K562 (cell line): ENCODE results near the gene SCIN. TPM values are rescaled to one million over a fixed set of nuclear protein-coding genes. Genes with fewer than 3 reads are reported as not detected.

Experiments
- ATAC-seq: fragments of 200-7000 bp; cut with Tn5 transposase; 3 replicates; pipeline ENCODE4 v1.9.1; 2020; ENCODE audit warnings: moderate library complexity
- BruUV-seq: library from RNA; stranded (reverse); fragments of 400-500 nt; replicated peaks from 2 replicates; lab custom pipeline; 2021; lab: Mats Ljungman, UMichigan
- CTCF ChIA-PET: fragments of 300-600 bp; formaldehyde crosslinking; extraction: SDS; loops from one replicate; lab custom pipeline; 2021; ENCODE audit warnings: low intra/inter-chr PET ratio; lab: Yijun Ruan, JAX
- POLR2A ChIA-PET: fragments of 300-600, 350-650 bp; sonication (Branson Sonifier 250); formaldehyde crosslinking; extraction: SDS; loops from one replicate; lab custom pipeline; 2021; ENCODE audit warnings: antibody characterized with exemption, inconsistent platforms; lab: Yijun Ruan, JAX
- DNase-seq, 4 experiments: peaks; one replicate each; pipeline versions ENCODE4 v3.0.0 to v3.0.0-alpha.2; 2011 to 2018; ENCODE audit warnings: low spot score in 3 of 4, mixed read lengths in 3 of 4; ENCODE audit errors: extremely low read depth in 1 of 4
- FAIRE-seq: peaks from 2 replicates; lab custom pipeline; 2011; peaks lifted over from hg19 to GRCh38; lab: Jason Lieb, UNC
- H2AFZ ChIP-seq: 2 replicates; pipeline ENCODE4 v1.6.0; 2011; ENCODE audit warnings: low read depth, low read length, control low read depth, inconsistent platforms
- H3K27ac ChIP-seq: fragments of 200-600 bp; 3 replicates; pipeline ENCODE4 v1.8.0; 2011; ENCODE audit warnings: low read depth, mild to moderate bottlenecking, control low read depth, inconsistent platforms, low read length, moderate library complexity, mixed read lengths; ENCODE audit errors: extremely low read depth
- H3K27me3 ChIP-seq, 2 experiments: fragments of 300-600 bp in 1 of 2; 2 replicates in 1 of 2; 3 replicates in 1 of 2; pipeline versions ENCODE4 v1.6.0 to v1.8.0; 2011; ENCODE audit warnings: inconsistent platforms in 2 of 2, low read length in 2 of 2, mild to moderate bottlenecking in 1 of 2, mixed read lengths in 1 of 2, moderate library complexity in 1 of 2; ENCODE audit not compliant: control insufficient read depth in 2 of 2, insufficient read depth in 2 of 2
- H3K36me3 ChIP-seq: fragments of 300-600 bp; 3 replicates; pipeline ENCODE4 v1.8.0; 2011; ENCODE audit warnings: mild to moderate bottlenecking, low read length, inconsistent platforms; ENCODE audit not compliant: control insufficient read depth, insufficient read depth
- H3K4me1 ChIP-seq, 2 experiments: fragments of 200-600 bp in 1 of 2; replicated peaks in 1 of 2; 2 replicates in 1 of 2; 3 replicates in 1 of 2; pipeline versions ENCODE4 v1.5.1 to v1.8.0; 2011; ENCODE audit warnings: inconsistent platforms in 2 of 2, low read length in 2 of 2, mild to moderate bottlenecking in 1 of 2, mixed read lengths in 1 of 2, moderate library complexity in 1 of 2; ENCODE audit not compliant: control insufficient read depth in 2 of 2, insufficient read depth in 2 of 2
- H3K4me2 ChIP-seq: 2 replicates; pipeline ENCODE4 v1.6.1; 2011; ENCODE audit warnings: low read length, control low read depth, inconsistent platforms, mixed read lengths; ENCODE audit not compliant: insufficient read depth
- H3K4me3 ChIP-seq: fragments of 200-600 bp; sonication (generic), shearing (Covaris generic); 2 replicates; pipeline ENCODE4 v1.5.1; 2016; ENCODE audit warnings: control low read depth, inconsistent platforms
- H3K79me2 ChIP-seq: fragments of 200-600 bp; 3 replicates; pipeline ENCODE4 v1.8.0; 2011; ENCODE audit warnings: low read length, inconsistent platforms; ENCODE audit not compliant: control insufficient read depth, insufficient read depth
- H3K9ac ChIP-seq, 2 experiments: 2 replicates each; pipeline versions ENCODE4 v1.6.0 to v1.6.1; 2011; ENCODE audit warnings: low read depth in 2 of 2, low read length in 2 of 2, control low read depth in 1 of 2, inconsistent platforms in 1 of 2, mild to moderate bottlenecking in 1 of 2, mixed read lengths in 1 of 2; ENCODE audit not compliant: insufficient read depth in 1 of 2
- H3K9me1 ChIP-seq: one replicate; pipeline ENCODE4 v1.6.0; 2011; ENCODE audit warnings: inconsistent platforms, mild to moderate bottlenecking, low read length, moderate library complexity; ENCODE audit not compliant: control insufficient read depth, insufficient read depth
- H3K9me3 ChIP-seq: replicated peaks from 2 replicates; pipeline ENCODE4 v1.5.1; 2011; ENCODE audit warnings: low read depth, low read length, inconsistent platforms; ENCODE audit not compliant: control insufficient read depth, insufficient read depth
- H4K20me1 ChIP-seq: replicated peaks from 2 replicates; pipeline ENCODE4 v1.6.1; 2011; ENCODE audit warnings: low read length, inconsistent platforms, mixed read lengths; ENCODE audit not compliant: control insufficient read depth, insufficient read depth
- WGBS: fragments of 100-300 bp; shearing (Covaris generic); methylation state at CpG from one replicate; pipeline ENCODE4 v1.1.6; 2016; ENCODE audit warnings: low coverage, mixed read lengths; ENCODE audit not compliant: insufficient coverage; ENCODE audit errors: missing lambda C conversion rate; 5-methylcytosine and 5-hydroxymethylcytosine counted together
- in situ Hi-C: fragments of 300-500 bp; cut with MboI; formaldehyde crosslinking; loops from 4 replicates; pipeline ENCODE4 v1.15.0; 2018; ENCODE audit warnings: inconsistent platforms, mixed read lengths
- intact Hi-C: fragments of 100-400 bp; cut with micrococcal nuclease; formaldehyde crosslinking; loops from 2 replicates; pipeline ENCODE4 v1.14.2; 2022
- polyA plus RNA-seq, 8 experiments: library from polyadenylated mRNA; depleted of rRNA in 4 of 8; stranded (reverse) in 5 of 8; unstranded in 3 of 8; fragments of >200 nt; fragmentation: Nextera tagmentation in 2 of 8; fragmentation: Illumina TruSeq in 1 of 8; extraction: Ambion mirVana in 2 of 8; extraction: Trizol in 1 of 8; gene quantifications; 2 replicates each; pipeline versions ENCODE4 v1.2.1 to v1.2.3, GENCODE V29; 2011 to 2014; ENCODE audit warnings: inconsistent platforms in 1 of 8, missing spikeins in 1 of 8
- total RNA-seq, 7 experiments: library from RNA; depleted of rRNA in 6 of 7; stranded (reverse); fragments of >200 nt in 6 of 7; fragmentation: Illumina TruSeq in 2 of 7; extraction: Trizol in 2 of 7; gene quantifications; 2 replicates each; pipeline versions ENCODE4 v1.2.1 to v1.2.3, GENCODE V29; 2011 to 2021; ENCODE audit warnings: low replicate concordance in 1 of 7
- TF ChIP-seq, protein P1 (sequence below), 2 experiments: fragments of 450-650 bp; IDR thresholded peaks; 2 replicates each; pipeline ENCODE4 v1.6.1; 2016
- TF ChIP-seq, protein P2 (sequence below): sonication (generic); formaldehyde crosslinking; IDR thresholded peaks from 2 replicates; pipeline ENCODE4 v1.8.0; 2022; ENCODE audit warnings: mild to moderate bottlenecking, missing genetic modification reagents
- TF ChIP-seq, protein P3 (sequence below): fragments of 250-450 bp; sonication (Bioruptor Pico); IDR thresholded peaks from 2 replicates; pipeline ENCODE4 v1.5.0; 2021; ENCODE audit warnings: mild to moderate bottlenecking, moderate library complexity
- TF ChIP-seq, protein P4 (sequence below), 2 experiments: fragments of 450-650 bp; IDR thresholded peaks; 2 replicates each; pipeline ENCODE4 v1.6.1; 2016; ENCODE audit warnings: mild to moderate bottlenecking in 2 of 2, borderline replicate concordance in 1 of 2, low read depth in 1 of 2, moderate library complexity in 1 of 2

Gene SCIN
- total and polyA plus RNA-seq, 9 of the 15 experiments (the other 6 are each of a cell fraction or from before 2014, with no cell fraction given) = 0.67 to 18.2 (median 10.6) TPM

DNA sequence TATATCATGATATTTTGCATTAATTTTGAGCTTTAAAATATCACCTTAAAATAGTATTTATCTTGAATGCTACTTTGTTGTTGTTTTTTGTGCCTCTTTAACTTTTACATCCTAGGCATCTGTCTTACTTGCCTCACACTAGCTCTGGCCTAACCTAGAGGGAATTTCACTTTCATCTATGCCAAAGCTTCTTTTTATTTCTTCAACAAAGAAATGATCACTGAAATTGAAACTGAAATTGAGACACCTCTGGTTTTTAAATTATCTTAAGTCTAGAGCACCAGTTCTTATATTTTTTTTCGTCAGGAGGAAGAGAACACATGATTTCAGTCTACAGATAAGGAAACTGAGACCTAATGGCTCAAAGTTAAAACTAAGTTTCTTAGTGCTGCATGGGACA, 3.5 kb upstream of the SCIN start:
- Histone ChIP-seq H3K79me2 (no peaks in the 10 kb centered on the region), H4K20me1 (no peaks in the 10 kb centered on the region), H3K27me3 (no peaks in the 10 kb centered on the region), H3K27ac (no peak overlapping the region), H3K9me1 (no peaks in the 10 kb centered on the region), H3K4me2 (no peak overlapping the region), H3K36me3 (no peaks in the 10 kb centered on the region), H3K4me3 (no peak overlapping the region), H3K9me3 (0 out of 2 replicates have a peak, but pooled peaks cover 1% of the 10 kb centered on the region), H3K9ac (peak overlapping the region in 1 of 2 experiments; percentile 22; a peak in 1 of 4 replicates), H2AFZ (peak overlapping the region; percentile 79), H3K4me1 (peaks cover 0 to 9% of the 10 kb centered on the region in 2 experiments; a peak in 3 of 5 replicates)
- ATAC-seq = no peak
- in situ Hi-C loops (no loop called here), intact Hi-C loops (no loop called here)
- no peak for DNase-seq
- FAIRE-seq = no peak
- 10% methylated on average over 1 of the region's 1 CpG for WGBS
- no TSS peak for BruUV-seq
- CTCF ChIA-PET = no interaction called here
- POLR2A ChIA-PET = interaction anchor here (0.8 to 1.7 kb wide), 3 partner anchors 11 to 81 kb away, joined by 3 to 4 read pairs (median 3); no protein-coding TSS in a partner anchor
- TF ChIP-seq, protein P1, sequence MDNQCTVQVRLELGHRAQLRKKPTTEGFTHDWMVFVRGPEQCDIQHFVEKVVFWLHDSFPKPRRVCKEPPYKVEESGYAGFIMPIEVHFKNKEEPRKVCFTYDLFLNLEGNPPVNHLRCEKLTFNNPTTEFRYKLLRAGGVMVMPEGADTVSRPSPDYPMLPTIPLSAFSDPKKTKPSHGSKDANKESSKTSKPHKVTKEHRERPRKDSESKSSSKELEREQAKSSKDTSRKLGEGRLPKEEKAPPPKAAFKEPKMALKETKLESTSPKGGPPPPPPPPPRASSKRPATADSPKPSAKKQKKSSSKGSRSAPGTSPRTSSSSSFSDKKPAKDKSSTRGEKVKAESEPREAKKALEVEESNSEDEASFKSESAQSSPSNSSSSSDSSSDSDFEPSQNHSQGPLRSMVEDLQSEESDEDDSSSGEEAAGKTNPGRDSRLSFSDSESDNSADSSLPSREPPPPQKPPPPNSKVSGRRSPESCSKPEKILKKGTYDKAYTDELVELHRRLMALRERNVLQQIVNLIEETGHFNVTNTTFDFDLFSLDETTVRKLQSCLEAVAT (IDR thresholded peaks at IDR 0.05) = no peak
- TF ChIP-seq, protein P2, sequence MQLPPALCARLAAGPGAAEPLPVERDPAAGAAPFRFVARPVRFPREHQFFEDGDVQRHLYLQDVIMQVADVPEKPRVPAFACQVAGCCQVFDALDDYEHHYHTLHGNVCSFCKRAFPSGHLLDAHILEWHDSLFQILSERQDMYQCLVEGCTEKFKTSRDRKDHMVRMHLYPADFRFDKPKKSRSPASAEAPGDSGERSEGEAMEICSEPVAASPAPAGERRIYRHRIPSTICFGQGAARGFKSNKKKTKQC (CRISPR knock-in tag) = no peak
- TF ChIP-seq, protein P3, sequence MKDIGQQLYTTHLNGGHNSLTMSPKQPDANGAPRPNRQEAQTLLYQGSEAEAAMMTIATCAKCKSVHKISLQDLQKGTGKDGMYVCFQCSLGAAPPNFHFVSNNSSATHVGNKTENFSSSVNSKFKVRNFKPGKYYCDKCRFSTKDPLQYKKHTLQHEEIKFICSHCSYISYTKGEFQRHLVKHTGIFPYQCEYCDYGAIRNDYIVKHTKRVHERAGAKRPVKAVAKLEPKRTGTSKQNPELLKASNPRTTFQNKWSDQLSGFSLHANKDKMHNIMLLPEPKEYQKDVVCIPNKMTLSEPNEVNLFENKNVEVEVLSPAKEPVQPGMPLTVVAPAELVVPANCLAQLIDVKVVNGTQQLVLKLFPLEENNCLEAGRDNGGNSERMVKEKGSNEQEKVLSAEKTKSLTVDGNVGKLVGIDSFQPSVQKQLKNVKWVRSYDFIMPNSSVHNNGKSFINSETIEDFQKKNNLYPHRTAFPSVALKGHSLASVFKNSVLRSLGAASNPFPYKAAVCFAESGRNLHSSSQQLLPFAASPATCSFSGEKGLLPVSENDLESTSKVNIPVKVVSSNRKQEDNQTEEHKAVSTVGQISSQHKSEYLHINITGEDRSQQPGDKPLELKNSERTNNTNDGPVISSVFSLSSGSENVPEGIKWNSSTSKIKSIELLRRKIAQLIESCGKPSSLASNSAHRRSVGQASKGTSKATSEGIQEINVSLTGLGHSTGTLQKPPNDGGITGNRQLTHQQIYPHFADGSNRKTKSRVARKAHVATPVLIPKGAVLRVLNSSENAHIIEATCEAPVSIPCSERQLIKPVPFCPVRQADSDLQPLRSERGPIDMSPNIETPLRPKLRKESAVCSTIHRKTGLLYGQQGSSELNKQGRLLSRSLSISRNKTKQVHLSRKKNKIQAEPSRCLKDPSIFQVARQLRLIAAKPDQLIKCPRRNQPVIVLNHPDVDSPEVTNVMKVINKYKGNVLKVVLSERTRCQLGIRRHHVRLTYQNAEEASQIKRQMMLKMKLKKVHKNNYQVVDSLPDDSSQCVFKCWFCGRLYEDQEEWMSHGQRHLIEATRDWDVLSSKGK = no peak
- TF ChIP-seq, protein P4, sequence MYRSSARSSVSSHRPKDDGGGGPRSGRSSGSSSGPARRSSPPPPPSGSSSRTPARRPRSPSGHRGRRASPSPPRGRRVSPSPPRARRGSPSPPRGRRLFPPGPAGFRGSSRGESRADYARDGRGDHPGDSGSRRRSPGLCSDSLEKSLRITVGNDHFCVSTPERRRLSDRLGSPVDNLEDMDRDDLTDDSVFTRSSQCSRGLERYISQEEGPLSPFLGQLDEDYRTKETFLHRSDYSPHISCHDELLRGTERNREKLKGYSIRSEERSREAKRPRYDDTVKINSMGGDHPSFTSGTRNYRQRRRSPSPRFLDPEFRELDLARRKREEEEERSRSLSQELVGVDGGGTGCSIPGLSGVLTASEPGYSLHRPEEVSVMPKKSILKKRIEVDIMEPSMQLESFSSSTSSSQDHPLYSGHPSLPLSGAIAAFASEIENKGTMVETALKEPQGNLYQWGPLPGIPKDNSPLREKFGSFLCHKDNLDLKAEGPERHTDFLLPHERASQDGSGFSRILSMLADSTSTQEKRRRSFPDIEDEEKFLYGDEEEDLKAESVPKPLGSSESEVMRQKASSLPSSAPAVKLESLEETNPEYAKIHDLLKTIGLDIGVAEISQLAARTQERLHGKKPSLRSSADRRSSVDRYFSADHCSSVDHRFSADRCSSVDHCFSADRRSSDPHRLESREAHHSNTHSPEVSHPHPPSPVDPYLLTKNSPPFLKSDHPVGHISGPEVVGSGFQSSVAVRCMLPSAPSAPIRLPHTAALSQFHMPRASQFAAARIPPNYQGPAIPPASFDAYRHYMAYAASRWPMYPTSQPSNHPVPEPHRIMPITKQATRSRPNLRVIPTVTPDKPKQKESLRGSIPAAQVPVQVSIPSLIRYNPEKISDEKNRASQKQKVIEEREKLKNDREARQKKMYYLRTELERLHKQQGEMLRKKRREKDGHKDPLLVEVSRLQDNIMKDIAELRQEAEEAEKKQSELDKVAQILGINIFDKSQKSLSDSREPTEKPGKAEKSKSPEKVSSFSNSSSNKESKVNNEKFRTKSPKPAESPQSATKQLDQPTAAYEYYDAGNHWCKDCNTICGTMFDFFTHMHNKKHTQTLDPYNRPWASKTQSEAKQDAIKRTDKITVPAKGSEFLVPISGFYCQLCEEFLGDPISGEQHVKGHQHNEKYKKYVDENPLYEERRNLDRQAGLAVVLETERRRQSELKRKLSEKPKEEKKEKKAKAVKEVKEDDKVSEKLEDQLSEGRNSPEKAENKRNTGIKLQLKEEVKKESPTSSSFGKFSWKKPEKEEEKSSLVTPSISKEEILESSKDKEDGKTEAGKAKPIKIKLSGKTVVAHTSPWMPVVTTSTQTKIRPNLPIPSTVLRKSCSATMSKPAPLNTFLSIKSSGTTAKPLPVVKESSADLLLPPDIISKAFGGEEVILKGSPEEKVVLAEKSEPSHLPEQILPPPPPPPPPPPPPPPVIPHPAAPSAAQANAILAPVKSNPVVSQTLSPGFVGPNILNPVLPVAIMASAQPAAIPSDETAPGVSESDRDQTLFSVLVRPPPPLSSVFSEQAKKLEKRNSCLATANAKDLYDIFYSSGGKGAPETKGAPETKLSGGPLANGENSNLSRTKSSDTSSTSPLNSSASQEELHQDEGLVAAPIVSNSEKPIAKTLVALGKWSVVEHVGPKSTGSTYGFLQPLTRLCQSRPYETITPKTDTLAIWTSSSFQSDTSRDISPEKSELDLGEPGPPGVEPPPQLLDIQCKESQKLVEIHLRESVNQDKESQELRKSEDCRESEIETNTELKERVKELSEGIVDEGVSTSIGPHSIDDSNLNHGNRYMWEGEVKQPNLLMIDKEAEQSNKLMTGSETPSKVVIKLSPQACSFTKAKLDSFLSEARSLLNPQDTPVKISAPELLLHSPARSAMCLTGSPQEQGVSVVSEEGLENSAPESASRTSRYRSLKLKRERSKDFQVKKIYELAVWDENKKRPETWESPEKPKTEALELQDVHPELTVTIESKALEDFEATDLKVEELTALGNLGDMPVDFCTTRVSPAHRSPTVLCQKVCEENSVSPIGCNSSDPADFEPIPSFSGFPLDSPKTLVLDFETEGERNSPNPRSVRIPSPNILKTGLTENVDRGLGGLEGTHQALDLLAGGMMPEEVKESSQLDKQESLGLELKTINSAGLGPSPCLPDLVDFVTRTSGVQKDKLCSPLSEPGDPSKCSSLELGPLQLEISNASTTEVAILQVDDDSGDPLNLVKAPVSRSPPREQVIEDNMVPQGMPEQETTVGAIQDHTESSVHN (IDR thresholded peaks at IDR 0.05; ENCODE audit: borderline replicate concordance in 1 of 2, low read depth in 1 of 2) = no peak
